NCI-H1105 treated with DMSO at 0.1 percent for 48 hours (cell line): Measurements from ENCODE around the gene ZNF138.
"Not testable (repeated sequence)": the region's sequence is repeated elsewhere in the genome, so short reads cannot be mapped to it uniquely, and the experiment has no call there.

ENCODE experiments used
- DNase-seq: peaks from one replicate; lab custom pipeline; 2025; lab: John Stamatoyannopoulos, UW

ZNF138 gene

DNA sequence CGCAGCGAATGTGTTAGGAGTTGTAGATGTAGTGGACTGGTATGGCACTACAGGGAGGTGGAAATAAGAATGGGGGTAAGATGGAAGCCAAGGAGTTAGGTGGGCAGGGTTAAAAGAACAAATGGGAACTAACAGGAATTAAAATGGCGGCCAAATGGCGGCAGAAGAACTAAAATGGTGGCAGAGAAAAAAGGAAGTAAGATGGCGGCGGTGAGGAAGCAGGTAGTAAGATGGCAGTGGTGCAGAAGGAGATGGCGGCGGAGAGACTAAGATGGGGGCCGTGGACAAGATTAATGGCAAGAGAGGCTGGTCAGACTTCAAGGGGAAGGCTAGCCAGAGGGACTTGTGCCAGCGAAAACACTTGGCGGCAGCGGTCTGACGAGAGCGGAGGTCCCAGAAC lies 44.5 kb downstream of the ZNF138 start:
- DNase-seq, result no peak

DNA sequence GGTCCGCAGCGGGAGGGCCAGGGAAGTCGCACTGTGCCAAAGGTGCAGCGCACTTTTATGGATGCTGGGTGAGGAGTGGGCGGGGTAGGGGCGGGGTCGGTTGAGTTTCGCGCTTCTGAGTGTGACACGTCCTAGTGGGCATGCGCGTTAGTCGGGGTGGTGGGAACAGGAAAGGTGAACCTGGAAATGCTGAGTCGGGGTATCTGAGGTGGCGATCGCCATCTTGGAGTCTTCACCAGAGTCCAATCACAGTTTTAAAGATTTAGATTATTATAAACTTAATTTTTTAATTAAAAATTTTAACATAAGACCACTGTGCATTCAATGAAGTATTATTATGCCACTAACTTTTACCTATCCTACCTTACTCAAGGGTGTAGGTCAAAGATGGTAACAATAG lies 45.7 kb downstream of the ZNF138 start:
- DNase-seq, result no peak

DNA sequence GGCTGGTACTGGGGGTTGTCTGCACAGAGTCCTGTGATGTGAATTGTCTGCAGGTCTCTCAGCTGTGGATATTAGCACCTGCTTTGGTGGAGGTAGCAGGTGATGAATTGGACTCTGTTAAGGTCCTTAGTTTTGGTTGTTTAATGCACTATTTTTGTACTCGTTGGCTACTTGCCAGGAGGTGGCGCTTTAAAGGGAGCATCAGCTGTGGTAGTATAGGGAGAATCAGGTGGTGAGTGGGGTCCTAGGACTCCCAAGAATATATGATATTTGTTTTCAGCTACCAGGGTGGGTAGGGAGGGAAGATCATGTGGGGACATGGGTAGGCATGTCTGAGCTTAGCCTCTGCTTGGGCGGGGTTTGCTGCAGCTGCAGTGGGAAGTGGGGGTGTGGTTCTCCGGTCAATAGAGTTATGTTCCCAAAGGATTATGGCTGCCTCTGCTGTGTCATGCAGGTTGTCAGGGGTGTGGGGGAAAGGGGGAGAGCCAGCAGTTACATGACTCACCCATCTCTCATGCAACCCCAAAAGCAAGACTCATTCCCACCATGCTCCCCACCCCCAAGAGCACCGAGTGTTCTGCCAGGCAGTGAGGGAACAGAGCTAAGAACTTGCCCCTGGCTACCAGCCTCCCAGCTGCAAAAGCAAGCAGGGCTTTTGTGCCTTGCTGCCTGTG lies 55.2 kb downstream of the ZNF138 start:
- DNase-seq, result peak; percentile 91

DNA sequence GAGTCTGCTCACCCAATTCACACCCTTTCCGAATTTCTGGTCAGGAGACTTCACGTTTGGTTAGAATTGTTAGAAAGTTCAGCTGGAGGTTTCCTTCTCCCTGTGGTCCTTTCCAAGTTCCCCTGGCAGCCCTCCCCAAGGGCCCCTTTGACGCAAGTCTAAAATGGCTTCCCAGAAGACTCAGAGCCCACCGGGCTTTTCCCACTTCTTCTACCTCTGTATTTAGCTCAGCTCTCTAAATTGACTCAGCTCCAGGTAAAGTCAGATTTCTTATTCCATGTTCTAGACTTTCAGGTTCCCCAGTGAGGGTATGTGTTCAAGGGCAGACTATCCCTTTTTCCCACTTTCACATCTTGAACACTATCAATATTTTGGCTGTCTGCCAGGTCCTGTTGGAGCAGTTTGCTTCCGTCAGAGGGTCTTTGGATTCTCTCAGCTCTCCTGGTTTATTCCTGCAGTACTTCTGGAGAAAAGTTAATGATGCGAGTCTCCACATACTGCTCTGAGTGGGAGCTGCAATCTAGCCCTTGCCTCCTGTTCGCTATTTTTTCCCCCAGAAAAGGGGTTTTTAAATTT lies 55.8 kb downstream of the ZNF138 start:
- DNase-seq, result peak; percentile 16

DNA sequence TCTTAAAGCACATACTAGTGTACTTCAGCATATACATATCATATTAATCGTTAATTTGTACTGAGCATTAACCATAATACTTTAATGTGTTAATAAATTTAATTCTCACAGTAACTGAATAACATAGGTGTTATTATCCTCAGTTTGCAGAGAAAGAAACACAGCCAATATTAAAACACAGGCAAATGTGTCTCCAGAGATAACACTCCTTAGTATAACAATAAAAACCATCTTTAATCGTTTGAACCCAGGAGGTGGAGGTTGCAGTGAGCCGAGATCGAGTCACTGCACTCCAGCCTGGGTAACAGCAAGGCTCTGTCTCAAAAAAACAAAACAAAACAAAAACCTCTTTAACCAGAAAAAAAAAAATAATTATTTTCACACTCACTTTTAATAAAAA lies 59.5 kb downstream of the ZNF138 start:
- DNase-seq, result no peak

DNA sequence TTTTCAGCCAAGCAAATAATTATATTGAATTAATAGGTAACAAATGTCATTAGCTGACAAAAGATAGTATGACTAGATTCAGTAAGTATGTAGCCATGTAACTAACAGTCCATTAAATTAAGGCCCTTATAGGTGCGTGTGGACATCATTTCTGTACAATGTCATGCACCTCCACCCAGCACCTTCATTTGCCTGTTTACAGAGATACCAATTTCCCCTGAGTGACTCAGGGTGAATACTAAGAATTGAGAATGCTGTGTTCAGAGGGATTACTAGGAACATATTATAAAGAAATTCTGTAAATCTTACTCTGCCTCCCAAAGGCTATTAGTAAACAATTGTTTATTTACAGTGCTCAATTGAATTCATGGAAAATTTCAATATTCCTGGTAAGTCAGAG lies 60.7 kb downstream of the ZNF138 start:
- no peak for DNase-seq

DNA sequence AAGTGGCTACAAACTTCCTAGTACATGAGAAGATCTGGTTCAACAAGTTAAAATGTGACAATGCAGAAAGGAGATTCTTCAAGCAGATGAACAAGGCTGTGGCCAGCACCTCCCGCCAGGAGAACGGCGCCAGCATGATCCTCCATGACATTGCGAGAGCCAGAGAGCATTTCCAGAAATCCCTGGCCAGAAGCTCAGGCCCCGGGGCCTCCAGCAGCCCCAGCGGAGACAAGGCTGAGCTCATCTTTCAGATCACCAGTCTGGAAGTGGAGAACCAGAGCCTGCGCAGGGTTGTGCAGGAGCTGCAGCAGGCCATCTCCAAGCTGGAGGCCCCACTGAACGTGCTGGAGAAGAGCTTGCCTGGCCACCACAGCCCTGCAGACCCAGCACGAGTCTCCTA lies 68.8 kb downstream of the ZNF138 start:
- DNase-seq, result no peak

DNA sequence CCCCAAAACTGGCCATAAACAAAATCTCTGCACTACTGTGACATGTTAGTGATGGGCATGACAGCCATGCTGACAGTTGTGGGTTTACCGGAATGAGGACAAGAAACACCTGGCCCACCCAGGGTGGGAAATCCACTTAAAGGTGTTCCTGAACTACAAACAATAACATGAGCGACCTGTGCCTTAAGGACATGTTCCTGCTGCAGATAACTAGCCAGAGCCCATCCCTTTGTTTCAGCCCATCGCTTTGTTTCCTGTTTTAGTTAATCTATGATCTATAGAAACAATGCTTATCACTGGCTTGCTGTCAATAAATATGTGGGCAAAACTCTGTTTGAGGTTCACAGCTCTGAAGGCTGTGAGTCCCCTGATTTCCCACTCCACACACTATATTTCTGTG lies 69.3 kb downstream of the ZNF138 start:
- not testable (repeated sequence) for DNase-seq

DNA sequence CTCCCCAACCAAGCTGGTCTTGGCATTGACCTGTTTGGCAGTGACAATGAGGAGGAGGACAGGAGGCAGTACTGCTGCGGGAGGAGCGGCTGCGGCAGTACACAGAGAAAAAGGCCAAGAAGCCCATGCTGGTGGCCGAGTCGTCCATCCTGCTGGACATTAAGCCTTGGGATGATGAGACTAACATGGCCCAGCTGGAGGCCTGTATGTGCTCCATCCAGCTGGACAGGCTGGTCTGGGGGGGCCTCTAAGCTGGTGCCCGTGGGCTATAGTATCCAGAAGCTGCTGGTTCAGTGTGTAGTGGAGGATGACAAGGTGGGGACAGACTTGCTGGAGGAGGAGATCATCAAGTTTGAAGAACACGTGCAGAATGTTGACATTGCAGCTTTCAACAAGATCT lies 69.7 kb downstream of the ZNF138 start:
- no peak for DNase-seq

DNA sequence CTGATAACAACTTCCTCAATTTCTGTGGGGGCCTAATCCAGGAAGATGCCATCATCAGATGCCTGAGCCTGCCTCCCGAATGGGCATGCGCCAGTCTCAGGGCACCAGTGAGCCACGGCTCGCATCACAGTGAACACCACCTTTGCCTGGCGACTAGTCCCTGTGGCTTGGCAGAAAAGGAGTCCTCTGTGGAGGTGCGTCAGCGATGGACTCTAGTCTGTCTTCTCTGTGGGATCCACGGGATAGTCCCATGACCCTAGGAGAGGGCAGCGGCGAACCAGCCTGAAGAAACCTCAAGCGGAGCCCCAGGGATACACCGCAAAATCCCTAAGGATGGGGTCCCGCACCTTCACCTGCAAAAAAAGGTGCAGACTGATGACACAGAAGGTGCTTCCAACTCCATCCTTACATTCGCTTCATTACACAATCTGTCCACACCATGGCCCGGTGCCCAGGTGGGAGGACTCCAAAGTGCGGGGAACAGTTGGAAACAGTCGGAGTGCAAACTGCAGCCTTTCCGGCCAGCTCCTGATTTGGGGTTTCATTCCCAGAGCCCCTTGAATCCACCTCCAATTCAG lies 73.7 kb downstream of the ZNF138 start:
- no peak for DNase-seq

DNA sequence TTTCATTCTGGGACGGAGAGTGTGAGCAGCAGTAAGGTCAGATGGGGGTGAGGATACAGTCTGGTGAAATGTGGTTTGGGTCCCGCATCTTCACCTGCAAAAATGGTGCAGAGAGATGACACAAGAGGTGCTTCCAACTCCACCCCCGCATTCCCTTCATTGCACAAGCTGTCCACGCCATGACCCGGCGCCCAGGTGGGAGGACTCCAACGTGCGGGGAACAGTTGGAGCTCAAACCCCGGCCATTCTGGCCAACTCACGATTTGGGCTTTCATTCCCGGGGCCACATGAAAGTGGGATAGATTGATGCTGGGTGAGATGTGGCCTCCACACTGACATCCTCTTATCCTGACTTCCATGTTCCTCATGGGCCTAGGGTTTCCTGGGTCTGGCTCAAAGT lies 74.3 kb downstream of the ZNF138 start:
- no peak for DNase-seq

DNA sequence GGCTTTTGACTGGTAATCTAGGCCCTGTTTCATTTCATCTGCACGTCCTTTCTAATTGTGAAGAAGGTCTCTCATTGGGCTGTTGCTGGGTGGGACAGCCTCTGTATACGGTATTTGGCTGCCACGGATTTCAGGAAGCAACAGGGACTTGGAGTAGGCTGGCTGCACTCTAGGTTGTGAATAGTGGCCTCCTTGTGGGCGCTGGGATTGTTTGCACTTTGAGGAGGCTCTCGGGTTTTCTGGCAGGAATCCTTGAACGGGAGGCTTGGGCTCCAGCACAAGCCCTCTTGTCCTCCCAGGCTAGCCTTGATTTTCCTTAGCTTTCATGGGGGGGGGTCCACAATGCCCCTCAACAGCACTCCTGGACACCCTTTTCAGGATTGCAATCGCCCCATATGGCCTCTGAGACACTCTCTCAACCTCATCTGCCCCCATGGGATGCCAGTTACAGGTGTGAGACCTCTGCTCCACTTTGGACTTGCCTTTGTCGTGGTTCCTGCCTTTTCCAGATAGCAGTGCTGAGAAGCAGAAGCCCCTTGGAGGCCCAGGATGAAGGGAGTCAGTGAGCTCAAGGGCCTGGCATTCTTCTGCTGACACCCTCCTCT lies 75.0 kb downstream of the ZNF138 start:
- no peak for DNase-seq

DNA sequence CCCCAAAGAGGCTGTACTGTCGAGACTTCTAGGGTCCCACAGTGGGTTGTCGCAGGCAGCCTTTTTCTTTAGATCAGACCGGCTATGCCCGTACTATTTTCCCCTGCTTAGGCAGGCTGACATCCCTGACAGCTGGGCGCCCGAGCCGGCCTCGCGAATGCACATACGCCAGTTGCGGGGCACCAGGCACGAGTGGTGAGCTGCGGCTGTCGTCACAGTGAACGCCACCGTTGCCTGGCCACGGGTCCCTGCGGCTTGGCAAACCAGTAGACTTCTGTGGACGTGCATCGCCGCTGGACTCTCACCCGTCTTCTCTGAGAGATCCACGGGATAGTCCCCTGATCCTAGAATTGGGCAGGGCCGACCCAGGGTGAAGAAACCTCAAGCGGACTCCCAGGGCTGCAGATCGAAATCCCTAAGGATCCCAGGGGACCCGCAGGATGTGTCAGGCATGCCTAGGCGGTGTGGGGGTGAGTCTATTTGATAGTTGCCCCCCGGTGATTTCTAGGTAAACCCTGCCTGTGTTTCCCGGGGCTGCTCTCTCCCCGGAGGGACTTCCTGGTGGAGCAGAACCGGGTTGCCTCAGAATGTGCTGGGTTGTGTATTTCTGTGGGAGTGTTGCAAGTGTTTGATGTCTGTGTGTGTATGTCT lies 75.8 kb downstream of the ZNF138 start:
- DNase-seq, result no peak

DNA sequence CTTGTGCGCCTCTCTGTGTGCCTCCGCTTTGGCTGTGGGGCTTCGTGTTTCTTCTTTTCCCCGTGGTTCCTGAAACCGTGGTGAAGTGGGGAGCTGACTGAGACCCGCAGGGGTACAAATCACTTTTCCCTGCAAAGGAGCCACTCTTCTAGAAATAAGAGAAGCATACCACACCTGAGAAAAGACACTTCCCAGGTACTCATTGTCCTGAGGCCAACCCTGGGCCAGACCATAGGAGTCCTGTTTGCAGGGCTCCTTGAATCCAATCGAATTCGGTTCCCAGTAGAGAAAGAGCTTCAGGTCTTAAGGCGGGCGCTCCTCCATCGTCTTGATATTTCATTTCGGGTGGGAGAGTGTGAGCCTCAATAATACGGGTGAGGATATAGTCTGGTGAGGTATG lies 76.4 kb downstream of the ZNF138 start:
- DNase-seq, result no peak

DNA sequence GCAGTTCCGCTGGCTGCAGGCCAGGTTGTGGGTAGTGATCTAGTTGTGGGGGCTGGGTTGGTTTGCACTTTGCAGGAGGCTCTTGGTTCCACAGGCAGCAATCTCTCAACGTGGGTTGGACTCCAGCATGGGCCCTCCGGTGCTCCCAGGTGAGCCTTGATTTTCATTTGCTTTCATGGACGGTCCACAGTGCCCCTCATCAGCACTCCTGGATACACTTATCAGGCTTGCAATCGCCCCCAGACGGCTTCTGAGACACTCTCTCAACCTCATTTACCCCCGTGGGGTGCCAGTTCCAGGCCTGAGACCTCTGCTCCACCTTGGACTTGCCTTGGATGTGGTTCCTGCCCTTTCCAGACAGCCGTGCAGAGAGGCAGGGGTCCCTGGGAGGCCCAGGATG lies 77.5 kb downstream of the ZNF138 start:
- DNase-seq, result no peak

DNA sequence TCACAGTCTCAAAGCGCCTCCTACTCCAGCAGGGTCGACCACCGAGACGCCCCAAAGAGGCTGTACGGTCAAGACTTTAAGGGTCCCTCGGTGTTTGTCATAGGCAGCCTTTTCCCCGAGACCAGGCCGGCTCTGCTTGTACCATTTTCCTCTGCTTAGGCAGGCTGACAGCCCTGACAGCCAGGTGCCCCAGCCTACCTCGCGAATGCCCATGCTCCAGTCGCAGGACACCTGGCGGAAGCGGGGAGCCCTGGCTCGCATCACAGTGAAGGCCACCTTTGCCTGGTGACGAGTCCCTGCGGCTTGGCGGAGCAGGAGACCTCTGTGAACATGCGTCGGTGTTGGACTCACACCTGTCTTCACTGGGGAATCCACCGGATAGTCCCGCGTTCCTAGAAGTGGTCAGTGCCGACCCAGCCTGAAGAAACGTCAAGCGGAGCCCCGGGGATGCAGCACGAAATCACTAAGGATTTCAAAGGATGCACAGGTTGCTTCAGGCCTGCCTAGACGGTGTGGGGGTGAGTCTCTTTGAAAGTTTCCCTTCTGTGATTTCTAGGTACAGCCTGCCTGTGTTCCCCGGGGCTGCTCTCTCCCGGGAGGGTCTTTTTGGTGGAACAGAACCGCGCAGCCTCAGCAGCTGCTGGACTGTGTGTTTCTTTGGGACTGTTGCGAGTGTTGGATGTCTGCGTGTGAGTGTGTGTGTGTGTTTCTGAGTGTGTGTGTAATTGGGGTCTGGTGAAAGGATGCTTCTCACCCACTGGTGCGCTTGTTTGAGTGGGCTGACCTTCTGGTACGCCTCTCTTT lies 78.3 kb downstream of the ZNF138 start:
- DNase-seq, result no peak

DNA sequence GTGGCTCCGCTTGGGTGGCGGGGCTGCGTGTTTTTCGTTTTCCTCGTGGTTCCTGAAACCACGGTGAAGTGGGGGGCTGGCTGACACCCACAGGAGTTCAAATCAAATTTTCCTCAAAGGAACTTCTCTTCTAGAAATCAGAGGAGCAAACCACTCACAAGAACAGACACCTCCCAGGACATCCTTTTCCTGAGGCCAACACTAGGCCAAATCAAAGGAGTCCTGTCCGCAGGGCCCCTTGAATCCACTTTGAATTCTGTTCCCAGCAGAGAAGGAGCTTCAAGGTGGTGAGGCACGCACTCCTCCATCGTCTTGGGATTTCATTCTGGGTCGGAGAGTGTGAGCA lies 78.9 kb downstream of the ZNF138 start:
- DNase-seq, result no peak

DNA sequence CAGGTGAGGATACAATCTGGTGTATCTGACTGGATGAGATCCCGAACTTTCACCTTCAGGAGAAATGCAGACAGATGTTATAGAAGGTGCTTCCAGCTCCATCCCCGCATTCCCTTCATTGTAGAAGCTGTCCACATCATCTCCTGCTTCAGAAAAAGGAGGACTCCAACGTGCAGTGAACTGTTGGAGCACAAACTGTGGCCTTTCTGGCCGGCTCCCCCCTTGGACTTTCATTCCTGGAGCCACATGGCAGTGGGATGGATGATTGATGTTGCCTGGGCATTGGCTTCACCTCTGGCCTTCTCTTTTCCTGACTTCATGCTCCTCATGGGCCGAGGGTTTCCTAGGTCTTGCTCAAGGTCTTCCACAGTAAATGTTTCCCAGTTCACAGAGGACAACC lies 79.3 kb downstream of the ZNF138 start:
- DNase-seq, result no peak

DNA sequence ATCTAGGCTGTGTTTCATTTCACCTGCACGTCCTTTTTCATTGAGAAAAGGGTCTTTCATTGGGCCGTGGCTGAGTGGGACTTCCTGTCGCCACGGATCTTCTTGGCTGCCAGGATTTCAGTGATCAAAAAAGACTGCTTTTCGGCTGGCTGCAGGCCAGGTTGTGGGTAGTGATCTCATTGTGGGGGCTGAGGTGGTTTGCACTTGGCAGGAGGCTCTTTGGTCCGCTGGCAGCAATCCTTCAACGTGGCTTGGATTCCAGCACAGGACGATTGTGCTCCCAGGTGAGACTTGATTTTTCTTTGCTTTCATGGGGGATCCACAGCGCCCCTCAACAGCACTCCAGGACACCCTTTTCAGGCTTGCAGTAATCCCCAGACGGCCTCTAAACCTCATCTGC lies 79.9 kb downstream of the ZNF138 start:
- no peak for DNase-seq

DNA sequence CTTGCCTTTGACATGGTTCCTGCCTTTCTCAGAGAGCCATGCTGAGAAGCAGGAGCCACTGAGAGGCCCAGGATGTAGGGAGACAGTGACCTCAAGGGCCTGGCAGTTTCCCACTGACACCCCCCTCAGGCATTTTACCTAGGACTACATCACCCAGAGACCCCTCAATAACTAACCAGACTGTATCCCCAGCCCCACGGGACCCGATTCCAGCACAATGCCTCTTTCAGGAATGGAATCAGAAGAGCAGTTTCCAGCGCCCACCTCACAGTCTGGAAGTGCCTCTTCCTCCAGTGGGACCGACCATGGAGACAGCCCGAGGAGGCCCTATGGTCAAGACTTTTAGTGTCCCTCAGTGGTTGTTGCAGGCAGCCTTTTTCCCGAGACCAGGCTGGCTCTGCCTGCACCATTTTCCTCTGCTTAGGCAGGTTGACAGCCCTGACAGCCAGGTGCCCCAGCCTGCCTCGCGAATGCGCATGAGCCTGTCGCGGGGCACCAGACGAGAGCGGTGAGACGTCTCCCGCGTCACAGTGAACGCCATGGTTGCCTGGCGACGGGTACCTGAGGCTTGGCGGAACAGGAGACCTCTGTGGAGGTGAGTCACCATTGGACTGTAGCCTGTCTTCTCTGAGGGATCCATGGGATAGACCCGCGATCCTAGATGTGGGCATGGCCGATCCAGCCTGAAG lies 80.5 kb downstream of the ZNF138 start:
- no peak for DNase-seq

DNA sequence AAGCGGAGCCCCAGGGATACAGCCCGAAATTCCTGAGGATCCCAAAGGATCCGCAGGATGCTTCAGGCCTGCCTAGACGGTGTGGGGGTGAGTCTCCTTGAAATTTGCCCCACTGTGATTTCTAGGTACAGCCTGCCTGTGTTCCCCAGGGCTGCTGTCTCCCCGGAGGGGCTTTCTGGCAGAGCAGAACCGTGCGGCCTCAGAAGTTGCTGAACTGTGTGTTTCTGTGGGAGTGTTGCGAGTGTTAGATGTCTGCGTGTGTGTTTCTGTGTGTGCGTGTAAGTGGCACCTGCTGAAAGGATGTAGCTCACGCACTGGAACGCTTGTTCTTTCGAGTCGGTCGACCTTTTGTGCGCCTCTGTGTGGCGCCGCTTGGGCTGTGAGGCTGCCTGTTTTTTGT lies 81.0 kb downstream of the ZNF138 start:
- no peak for DNase-seq
